Fibroblast of skin of left biceps (primary cell): Measurements from ENCODE around the gene FAM3B.

ENCODE experiments used
- DNase-seq, 2 experiments: peaks; one replicate each; pipeline ENCODE4 v3.0.0-alpha.2; 2013; ENCODE audit warnings: low read depth in 2 of 2

The FAM3B gene

GRCh38 chr21:41318218-41318617 lies 1.6 kb downstream of the FAM3B start:
- DNase-seq: no peak

GRCh38 chr21:41319273-41319672 lies 2.7 kb downstream of the FAM3B start:
- no peak for DNase-seq

GRCh38 chr21:41321211-41321907 lies 4.8 kb downstream of the FAM3B start:
- no peak for DNase-seq

DNA sequence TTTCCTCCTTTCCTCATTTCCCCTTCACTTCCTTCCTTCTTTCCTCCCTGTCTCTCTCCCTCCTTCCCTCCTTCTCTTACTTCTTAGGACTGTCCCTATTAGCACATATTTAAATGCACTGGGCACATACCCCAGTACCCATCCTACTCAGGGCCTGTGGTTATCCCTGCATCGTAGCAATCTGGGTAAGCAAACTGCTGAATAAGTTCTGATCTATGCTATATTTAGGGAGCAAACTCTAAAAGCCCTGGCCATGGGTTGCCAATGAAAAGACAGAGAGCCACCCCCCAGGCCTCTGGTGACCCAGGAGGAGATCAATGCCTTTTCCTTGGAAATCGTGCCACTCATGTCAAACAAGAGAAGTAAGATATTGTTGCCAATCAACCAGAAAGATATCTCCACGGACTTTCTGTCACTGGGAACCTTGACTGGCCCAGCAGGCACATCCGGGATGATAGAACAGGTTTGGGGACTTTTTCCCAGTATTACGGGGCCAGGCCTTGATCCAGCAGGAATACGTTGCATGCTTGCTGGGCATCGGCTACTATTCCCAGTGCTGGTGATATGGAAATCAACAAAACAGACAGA lies 5.4 kb downstream of the FAM3B start:
- DNase-seq: no peak

DNA sequence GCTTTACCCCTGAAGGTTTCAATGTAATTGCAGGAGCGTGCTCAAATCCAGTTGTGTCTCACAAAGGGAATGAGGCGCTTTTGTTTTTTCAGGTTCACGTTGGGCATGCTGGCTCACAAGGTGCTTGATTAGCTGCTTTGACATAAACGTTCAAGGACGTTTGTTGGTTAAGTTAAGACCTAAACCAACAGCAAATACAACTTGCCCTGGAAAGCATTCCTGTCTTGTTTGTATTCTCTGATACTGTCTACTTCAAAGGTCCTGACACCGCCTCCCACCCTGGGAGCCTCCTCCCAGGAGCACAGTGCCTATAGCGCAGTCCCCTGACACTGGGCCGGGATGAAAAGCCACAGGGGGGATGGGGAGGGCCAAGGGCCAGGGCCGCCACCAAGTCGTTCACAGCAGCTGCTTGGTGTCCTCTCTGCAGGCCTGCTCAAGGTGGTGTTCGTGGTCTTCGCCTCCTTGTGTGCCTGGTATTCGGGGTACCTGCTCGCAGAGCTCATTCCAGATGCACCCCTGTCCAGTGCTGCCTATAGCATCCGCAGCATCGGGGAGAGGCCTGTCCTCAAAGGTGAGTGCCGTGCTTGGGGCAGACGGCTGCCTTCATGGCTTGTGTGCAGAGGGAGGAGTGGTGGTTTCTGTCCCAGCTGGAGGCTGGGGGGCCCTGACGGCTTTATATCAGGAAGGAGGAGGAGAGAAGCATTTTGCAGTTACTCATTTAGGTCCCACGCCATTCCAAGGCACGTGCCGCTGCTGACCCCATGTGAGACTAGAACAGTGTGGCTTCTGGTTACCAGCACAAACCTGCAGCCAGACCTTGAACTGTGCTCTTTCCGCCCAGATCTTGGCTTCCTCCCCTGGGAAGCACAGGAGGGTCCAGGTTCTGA lies 6.1 kb downstream of the FAM3B start:
- no peak for DNase-seq

- DNase-seq: no peak
These were observed 8.7 kb downstream of the FAM3B start for GRCh38 chr21:41325138-41325912.

DNA sequence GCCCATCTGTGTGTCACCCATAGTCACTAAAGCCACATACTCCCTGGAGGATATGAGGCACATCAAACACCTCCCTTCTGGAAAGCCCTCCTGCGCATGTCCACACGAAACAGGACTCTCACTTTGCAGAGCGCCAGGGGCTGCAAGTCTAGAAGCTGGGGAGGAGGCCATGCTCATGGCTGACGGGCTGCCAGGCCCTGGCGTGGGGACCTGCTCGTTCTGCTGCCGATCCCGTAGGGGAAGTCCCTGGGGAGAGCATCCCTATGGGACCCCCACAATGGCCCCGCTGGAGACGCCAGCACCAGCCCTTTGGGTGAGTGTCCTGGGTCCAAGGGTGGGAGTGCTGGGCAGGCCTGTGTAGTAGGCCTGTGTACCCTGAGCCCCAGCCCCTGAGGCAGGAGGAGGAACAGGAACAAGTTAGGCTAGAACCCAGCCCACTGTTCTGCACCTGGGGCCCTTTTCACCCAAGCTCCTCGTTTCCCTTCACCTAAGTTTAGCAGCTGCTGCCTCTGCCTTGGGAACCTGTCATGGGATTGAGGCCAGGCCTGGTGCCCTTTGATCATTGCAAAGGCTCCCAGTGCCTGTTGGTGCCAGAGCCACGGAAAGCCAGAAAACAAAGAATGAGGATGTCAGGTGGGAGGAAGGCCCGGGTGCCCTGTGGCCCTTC lies 9.9 kb downstream of the FAM3B start:
- DNase-seq: no peak

DNA sequence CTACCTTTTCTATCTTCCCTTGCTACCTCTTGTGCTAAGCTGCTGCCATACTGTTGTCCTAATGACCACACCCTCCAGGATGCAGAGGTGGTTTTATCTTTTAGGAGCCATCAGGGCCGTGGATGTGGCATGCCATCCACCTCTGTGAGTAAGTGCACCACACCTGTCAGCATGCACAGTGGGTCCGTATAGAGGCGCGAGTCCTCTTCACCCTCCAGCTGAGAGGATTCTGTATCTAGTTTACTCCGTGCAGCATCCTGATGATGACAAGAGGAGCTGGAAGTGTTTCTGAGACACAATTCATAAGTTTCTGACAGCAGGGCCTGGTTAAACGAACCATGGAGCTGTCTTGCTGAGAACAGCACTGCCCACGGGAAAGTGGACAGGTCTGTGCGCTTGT lies 11.2 kb downstream of the FAM3B start:
- DNase-seq: no peak

- peak in 1 of 2 experiments; percentile 1 for DNase-seq
These were observed 12.3 kb downstream of the FAM3B start for GRCh38 chr21:41328660-41329607.

DNA sequence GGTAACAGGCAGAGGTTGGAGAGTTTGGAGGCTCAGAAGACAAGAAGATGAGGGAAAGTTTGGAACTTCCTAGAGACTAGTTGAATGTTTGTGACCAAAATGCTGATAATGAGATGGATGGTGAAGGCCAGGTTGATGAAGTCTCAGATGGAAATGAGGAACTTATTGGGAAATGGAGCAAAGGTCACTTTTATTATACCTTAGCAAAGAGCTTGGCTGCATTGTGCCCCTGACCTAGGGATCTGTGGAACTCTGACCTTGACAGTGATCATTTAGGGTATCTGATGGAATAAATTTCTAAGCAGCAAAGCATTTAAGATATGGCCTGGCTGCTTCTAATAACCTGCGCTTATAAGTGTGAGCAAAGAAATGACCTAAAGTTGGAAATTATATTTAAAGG lies 17.2 kb downstream of the FAM3B start:
- DNase-seq: no peak

GRCh38 chr21:41337515-41337914 lies 20.9 kb downstream of the FAM3B start:
- no peak for DNase-seq

DNA sequence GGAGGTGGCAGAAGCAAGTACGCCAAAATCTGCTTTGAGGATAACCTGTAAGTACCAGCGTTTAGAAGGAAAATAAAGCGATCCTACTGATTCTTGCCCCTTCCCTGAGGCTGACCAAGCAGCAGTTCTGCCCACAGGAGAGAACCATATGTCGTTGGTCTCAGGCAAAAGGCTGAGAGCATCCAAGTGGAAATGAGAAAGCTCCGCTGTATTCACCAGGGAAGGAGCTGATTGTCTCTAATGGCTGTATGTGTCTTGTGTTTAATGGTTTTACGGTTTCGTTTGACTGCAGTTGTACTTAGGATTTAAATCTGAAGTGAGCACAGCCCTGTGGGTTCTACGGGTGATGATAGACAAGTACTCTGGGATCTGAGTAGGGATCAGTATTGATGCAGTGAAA lies 21.9 kb downstream of the FAM3B start:
- no peak for DNase-seq

DNA sequence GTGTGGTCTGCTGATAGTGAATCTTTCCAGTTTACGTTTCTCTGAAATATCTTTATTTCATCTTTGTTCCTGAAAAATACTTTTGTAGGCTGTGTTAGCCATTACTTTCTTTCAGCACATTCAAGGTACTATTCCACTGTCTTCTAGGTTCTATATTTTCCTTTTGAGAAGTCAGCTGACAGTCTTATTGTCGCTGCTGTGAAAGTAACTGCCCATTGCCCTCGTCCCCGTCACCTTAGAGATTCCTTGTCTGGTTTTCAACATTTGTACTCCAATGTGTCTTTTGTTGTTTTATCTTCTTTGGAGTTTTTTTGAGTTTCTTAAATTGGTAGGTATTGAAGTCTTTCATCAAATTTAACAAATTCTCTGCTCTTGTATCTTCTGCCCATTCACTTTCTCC lies 25.4 kb downstream of the FAM3B start:
- DNase-seq: no peak

DNA sequence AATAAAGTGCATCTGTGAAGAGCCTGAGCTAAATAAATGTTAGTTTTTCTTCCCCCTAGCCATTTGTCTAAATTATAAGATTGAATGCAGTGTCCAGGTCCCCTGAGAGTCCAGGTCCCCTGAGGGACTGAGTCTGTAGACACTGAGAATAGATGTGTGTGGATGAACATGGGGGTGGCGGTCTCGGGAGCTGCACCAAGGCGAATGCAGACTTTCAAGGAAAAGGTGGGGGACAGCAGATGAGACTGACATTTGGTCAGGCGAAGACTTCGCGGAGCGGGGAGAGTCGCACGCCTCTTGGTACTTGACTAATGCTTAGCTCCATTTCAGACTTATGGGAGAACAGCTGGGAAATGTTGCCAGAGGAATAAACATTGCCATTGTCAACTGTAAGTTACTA lies 27.5 kb downstream of the FAM3B start:
- DNase-seq: no peak

GRCh38 chr21:41345356-41345755 lies 28.8 kb downstream of the FAM3B start:
- no peak for DNase-seq

GRCh38 chr21:41345934-41346685 lies 29.5 kb downstream of the FAM3B start:
- DNase-seq: no peak

DNA sequence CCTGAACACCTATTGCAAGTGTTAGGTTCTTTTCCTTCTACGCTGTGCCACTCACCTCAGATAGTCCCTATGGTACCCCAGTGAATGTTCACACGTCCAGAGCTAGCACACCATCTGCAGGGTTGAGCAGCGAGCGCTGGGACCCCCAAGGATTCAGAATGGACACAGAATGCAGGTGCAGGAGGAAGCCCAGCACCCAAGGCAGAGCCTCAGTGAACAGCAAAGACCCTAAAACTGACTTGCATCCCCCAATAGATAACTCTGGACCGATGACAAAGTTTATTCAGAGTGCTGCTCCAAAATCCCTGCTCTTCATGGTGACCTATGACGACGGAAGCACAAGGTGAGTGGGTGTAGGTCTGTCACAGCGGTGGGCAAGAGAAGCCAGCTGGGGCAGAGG lies 30.2 kb downstream of the FAM3B start:
- DNase-seq: no peak

GRCh38 chr21:41348434-41348833 lies 31.8 kb downstream of the FAM3B start:
- no peak for DNase-seq

- DNase-seq: no peak
These were observed 32.5 kb downstream of the FAM3B start for GRCh38 chr21:41349126-41349525.
